Thyroid gland (tissue), 4 donors: Measurements from ENCODE around the gene COL18A1. TPM values are rescaled to one million over a fixed set of nuclear protein-coding genes. Genes with fewer than 3 reads are reported as not detected.

Source experiments
- DNase-seq, 2 donors: peaks; one replicate each; pipeline ENCODE4 v3.0.0-alpha.2; 2019
- H3K27ac ChIP-seq, 3 donors: fragments of 200-600 bp; sonication (generic); 1 replicate in 2 of 3; 2 replicates in 1 of 3; pipeline ENCODE4 v1.5.1; 2016 to 2019; ENCODE audit warnings: mild to moderate bottlenecking in 1 of 3, moderate library complexity in 1 of 3
- H3K27me3 ChIP-seq: fragments of 200-600 bp; sonication (generic); one replicate; pipeline ENCODE4 v1.5.1; 2019
- H3K36me3 ChIP-seq, 2 donors: fragments of 200-600 bp; sonication (generic); one replicate each; pipeline ENCODE4 v1.5.1; 2016 to 2019
- H3K4me1 ChIP-seq, 2 donors: fragments of 200-600 bp; sonication (generic); one replicate each; pipeline ENCODE4 v1.5.1; 2017 to 2019
- H3K4me3 ChIP-seq, 3 donors: fragments of 200-600 bp; sonication (generic); replicated peaks in 1 of 3; 1 replicate in 2 of 3; 2 replicates in 1 of 3; pipeline ENCODE4 v1.5.1; 2016; ENCODE audit warnings: mild to moderate bottlenecking in 1 of 3
- H3K9me3 ChIP-seq: fragments of 200-600 bp; sonication (generic); one replicate; pipeline ENCODE4 v1.5.1; 2017
- POLR2A ChIP-seq, 2 donors: fragments of 450-650 bp; IDR thresholded peaks; one replicate each; pipeline ENCODE4 v1.6.1; 2017; ENCODE audit warnings: antibody characterized with exemption in 2 of 2, mild to moderate bottlenecking in 2 of 2, moderate library complexity in 1 of 2
- WGBS, 2 donors: methylation state at CpG; one replicate each; pipeline ENCODE4 v1.1.5; 2017; 5-methylcytosine and 5-hydroxymethylcytosine counted together
- intact Hi-C: fragments of 100-400 bp; cut with DNase I; formaldehyde crosslinking; loops from one replicate; pipeline ENCODE4 v1.15.1; 2023
- total RNA-seq, 4 donors: library from RNA; depleted of rRNA; stranded (reverse); fragments of >200 nt; gene quantifications; one replicate each; pipeline ENCODE4 v1.2.3, GENCODE V29; 2016
- TF ChIP-seq, protein P1 (sequence below), 6 experiments: fragments of 200-600 bp in 3 of 6; fragments of 450-650 bp in 3 of 6; sonication (generic) in 3 of 6; IDR thresholded peaks; one replicate each; pipeline ENCODE4 v1.5.1; 2016 to 2019; ENCODE audit warnings: antibody characterized with exemption in 6 of 6, mild to moderate bottlenecking in 2 of 6, inconsistent platforms in 1 of 6, moderate library complexity in 1 of 6

Gene COL18A1
- total RNA-seq, 4 donors from 2014 or later = 105 to 264 (median 238) TPM

- H3K27me3 ChIP-seq = no peaks in the 10 kb centered on the region
- H3K9me3 ChIP-seq = no peaks in the 10 kb centered on the region
- intact Hi-C loops = no loop called here
- no peak overlapping the region for H3K4me3 ChIP-seq
- TF ChIP-seq, protein P1, sequence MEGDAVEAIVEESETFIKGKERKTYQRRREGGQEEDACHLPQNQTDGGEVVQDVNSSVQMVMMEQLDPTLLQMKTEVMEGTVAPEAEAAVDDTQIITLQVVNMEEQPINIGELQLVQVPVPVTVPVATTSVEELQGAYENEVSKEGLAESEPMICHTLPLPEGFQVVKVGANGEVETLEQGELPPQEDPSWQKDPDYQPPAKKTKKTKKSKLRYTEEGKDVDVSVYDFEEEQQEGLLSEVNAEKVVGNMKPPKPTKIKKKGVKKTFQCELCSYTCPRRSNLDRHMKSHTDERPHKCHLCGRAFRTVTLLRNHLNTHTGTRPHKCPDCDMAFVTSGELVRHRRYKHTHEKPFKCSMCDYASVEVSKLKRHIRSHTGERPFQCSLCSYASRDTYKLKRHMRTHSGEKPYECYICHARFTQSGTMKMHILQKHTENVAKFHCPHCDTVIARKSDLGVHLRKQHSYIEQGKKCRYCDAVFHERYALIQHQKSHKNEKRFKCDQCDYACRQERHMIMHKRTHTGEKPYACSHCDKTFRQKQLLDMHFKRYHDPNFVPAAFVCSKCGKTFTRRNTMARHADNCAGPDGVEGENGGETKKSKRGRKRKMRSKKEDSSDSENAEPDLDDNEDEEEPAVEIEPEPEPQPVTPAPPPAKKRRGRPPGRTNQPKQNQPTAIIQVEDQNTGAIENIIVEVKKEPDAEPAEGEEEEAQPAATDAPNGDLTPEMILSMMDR (IDR thresholded peaks at IDR 0.05) = no peak
- no peak for TF ChIP-seq POLR2A (IDR thresholded peaks at IDR 0.05)
- no peaks in the 10 kb centered on the region for H3K36me3 ChIP-seq
- no peak overlapping the region for H3K27ac ChIP-seq
- DNase-seq = no peak
- 84 to 95% methylated on average over 5 of the region's 5 CpGs for WGBS, 2 donors
- H3K4me1 ChIP-seq = no peaks in the 10 kb centered on the region
Measured at GRCh38 chr21:45377325-45377709, 27.6 kb upstream of the COL18A1 start.

DNA sequence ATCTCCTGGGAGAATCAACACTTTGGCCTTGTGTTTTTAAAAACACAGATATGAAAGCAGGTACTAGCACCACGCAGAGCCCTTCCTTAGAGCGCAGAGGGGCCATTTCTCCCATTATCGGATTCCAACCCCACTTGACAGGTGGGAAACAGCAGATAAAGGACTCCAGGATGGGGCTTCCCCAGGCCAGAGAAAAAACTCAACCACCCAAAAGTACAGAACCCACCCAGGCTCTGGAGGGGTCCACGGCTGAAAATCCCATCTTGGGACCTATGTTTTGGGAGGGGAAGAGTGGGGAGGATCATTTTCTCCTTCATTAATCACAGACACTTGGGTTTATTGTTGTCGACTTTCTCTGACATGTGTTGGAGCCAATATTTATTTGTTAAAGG lies 27.1 kb upstream of the COL18A1 start:
- Histone ChIP-seq H3K27ac (no peak overlapping the region), H3K9me3 (no peaks in the 10 kb centered on the region), H3K27me3 (no peaks in the 10 kb centered on the region), H3K4me1 (no peaks in the 10 kb centered on the region), H3K36me3 (no peaks in the 10 kb centered on the region), H3K4me3 (no peak overlapping the region)
- intact Hi-C loops = no loop called here
- no peak for DNase-seq
- no peak for TF ChIP-seq POLR2A (IDR thresholded peaks at IDR 0.05)
- TF ChIP-seq, protein P1 (IDR thresholded peaks at IDR 0.05) = no peak
- 84 to 85% methylated on average over 5 of the region's 5 CpGs for WGBS, 2 donors

- no peak for DNase-seq
- no peaks in the 10 kb centered on the region for H3K9me3 ChIP-seq
- intact Hi-C loops = no loop called here
- no peak overlapping the region for H3K27ac ChIP-seq
- no peaks in the 10 kb centered on the region for H3K4me1 ChIP-seq
- TF ChIP-seq, protein P1 (IDR thresholded peaks at IDR 0.05) = no peak
- no peak for TF ChIP-seq POLR2A (IDR thresholded peaks at IDR 0.05)
- no peaks in the 10 kb centered on the region for H3K36me3 ChIP-seq
- H3K4me3 ChIP-seq = no peak overlapping the region
- 63 to 71% methylated on average over 10 to 13 of the region's 13 CpGs for WGBS, 2 donors
- H3K27me3 ChIP-seq = no peaks in the 10 kb centered on the region
Measured at GRCh38 chr21:45378258-45378966, 26.6 kb upstream of the COL18A1 start.

DNA sequence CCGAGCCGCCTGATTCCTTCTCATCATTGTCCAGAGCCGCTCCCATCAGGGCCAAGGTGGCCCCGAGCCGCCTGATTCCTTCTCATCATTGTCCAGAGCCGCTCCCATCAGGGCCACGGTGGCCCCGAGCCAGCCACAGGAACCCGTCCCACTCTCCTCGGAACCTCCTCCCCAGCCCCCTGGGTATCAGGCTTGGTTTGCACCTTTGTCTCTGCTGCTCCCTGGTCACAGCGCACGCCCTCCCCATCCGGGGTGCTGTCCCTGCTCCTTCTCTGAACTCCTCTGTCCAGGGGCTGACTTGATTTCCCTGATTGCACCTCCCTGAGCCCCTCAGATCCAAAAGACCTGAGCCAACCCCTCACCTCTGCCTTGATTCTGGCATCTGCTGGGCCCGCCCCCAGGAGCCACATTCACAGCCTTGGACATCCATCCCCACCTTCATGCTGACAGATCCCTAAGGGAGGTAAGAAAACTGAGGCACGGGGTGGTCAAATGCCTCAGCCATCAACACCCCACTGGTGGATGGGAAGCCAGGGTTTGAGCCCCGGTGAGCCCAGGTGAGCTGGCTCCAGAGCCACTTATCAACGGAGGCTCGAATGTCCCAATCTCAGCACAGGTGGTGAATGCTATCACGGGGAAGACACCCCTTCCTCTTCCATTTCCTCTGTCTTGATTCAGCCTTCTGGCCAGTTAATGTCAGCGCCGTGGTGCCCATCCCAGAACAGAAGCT lies 25.6 kb upstream of the COL18A1 start:
- Histone ChIP-seq H3K4me1 (no peaks in the 10 kb centered on the region), H3K4me3 (no peak overlapping the region), H3K27ac (no peak overlapping the region), H3K27me3 (no peaks in the 10 kb centered on the region), H3K36me3 (no peaks in the 10 kb centered on the region), H3K9me3 (no peaks in the 10 kb centered on the region)
- intact Hi-C loops = no loop called here
- 83 to 85% methylated on average over 18 to 20 of the region's 21 CpGs for WGBS, 2 donors
- no peak for DNase-seq
- TF ChIP-seq POLR2A (IDR thresholded peaks at IDR 0.05) = no peak
- TF ChIP-seq, protein P1 (IDR thresholded peaks at IDR 0.05) = no peak

DNA sequence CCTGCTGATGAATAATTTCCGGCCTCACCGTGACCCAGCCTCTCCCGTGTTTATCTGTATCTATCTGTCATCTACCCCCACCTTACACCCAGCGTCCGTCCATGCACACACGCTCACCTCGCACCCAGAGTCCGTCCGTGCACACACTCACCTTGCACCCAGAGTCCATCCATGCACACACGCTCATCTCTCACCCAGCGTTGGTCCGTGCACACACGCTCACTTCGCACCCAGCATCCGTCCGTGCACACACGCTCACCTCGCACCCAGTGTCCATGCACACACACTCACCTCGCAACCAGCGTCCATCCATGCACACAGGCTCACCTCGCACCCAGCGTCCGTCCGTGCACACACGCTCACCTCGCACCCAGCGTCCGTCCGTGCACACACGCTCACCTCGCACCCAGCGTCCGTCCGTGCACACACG lies 25.0 kb upstream of the COL18A1 start:
- no peak for TF ChIP-seq POLR2A (IDR thresholded peaks at IDR 0.05)
- TF ChIP-seq, protein P1 (IDR thresholded peaks at IDR 0.05) = no peak
- H3K4me3 ChIP-seq = no peak overlapping the region
- H3K36me3 ChIP-seq = no peaks in the 10 kb centered on the region
- intact Hi-C loops = no loop called here
- no peak for DNase-seq
- WGBS, 2 donors = 89 to 93% methylated on average over 23 to 27 of the region's 35 CpGs
- H3K9me3 ChIP-seq = no peaks in the 10 kb centered on the region
- H3K27ac ChIP-seq = no peak overlapping the region
- no peaks in the 10 kb centered on the region for H3K27me3 ChIP-seq
- H3K4me1 ChIP-seq = no peaks in the 10 kb centered on the region
